Measurements from ENCODE around the gene TP73.
A peak's percentile ranks its signal among the peaks of the same experiment; 100 is the strongest.

TP73 gene

DNA sequence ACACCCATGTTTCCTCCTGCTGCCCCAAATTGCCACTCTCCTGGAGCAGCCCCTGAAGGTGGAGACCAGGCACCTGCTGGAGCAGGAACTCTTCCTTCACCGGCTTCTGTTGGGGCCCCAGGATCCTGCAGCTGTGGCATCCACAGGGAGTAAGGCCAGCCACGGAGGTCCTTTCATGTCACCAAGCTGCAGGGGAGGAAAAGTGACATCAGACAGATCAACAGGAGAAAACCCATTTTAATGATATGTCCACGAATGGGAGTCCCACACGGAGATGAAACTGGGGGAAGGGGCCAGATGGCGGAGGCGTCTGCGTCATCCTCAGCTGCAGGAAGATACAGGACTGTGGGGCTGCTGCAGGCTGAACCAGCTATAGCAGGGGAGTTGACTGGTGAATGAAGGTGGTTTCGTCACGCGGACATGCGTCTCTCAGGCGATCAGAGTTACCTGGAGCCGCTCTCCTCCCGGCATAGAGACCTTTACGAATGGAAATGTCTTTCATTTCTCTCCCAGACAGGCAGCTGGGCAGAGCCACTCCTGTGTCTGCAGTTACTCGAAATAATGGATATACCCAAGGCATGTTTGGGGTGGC lies 9.9 kb downstream of the TP73 start:
- intact Hi-C loops (cut with DNase I) = no loop called here
- no peak for DNase-seq

DNA sequence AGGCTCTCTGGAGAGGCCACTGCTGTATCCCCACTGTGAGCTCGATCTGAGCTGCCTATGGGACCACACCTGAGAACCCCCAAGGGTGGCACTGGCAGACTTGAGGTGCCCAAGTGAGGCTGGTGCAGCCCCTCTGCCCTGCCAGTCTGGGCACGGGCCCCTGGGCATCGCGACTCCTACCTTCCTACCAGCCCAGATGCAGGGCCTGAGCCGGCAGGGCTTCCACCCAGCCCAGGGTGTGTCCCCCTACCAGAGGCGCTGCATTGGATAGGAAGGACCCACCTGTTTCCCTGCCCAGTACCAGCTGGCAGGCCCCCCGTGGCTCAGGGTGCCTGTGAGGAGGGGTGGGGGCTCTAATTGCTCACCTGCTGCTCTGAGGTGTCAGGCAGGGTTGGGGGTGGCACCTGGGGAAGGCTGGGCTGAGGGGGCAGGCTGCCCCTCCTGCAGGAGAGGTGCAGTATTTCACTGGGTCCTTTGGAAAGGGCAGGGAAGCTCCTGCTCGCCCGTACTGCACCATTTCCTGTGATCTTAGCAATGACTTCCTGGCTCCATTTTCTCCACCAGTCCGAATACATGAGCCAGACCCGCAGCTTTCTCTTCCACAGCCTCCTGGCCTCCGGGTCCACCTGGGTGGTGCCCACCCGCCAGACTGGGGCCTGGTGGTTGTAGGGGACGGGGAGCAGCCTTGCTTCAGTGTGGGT lies 11.8 kb downstream of the TP73 start:
- no peak for DNase-seq
- intact Hi-C loops (cut with DNase I) = no loop called here

DNA sequence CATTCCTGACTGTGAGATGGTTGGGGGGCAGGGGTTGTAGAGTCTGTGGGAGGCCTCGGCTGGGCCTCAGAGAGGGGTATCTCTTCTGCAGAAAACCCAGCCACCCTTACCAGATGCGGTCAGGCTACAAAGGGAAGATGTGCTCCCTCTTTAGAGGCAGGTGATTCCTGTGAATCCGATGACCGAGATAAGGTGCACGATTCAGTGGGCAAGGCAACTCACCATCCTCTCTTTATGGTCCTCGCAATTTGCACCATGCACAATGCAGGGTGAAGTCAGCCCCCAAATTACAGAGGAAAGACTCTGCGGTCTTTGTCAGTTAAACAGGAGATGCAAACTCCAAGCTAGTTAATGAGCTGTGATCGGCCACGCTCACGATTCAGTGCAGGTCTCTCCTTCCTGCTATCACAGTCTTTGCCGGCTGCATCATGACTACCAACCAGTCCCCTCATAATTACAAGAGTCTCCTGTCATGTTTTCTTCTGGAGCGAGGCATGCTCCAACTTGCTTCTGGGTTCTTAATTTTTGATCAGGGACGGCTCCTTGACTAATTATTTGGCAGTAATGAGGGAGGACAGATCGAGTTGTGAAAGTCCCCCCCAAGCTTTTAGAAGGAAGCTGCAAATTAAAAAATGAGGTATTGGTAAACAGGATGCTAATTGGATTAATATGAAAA lies 12.5 kb downstream of the TP73 start:
- DNase-seq = no peak
- intact Hi-C loops (cut with DNase I) = no loop called here

DNA sequence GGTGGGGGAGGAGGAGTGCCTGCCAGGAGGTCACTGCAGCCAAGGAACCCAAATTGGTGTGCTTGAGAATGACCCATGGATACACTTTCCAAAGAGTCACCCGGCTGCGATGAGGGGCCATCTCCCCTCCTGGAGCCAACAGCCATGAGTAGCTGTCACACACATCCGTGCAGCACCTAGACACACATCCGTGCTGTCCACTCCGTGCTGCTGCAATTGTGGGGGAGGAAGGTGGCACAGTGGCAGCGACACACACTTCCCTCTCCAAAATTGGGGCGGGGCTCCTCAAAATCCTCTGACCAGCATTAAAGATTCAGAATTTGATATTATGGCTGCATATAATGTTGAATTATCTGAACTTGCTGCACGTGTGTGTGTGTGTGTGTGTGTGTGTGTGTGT lies 15.8 kb downstream of the TP73 start:
- DNase-seq = no peak
- intact Hi-C loops (cut with DNase I) = no loop called here

DNA sequence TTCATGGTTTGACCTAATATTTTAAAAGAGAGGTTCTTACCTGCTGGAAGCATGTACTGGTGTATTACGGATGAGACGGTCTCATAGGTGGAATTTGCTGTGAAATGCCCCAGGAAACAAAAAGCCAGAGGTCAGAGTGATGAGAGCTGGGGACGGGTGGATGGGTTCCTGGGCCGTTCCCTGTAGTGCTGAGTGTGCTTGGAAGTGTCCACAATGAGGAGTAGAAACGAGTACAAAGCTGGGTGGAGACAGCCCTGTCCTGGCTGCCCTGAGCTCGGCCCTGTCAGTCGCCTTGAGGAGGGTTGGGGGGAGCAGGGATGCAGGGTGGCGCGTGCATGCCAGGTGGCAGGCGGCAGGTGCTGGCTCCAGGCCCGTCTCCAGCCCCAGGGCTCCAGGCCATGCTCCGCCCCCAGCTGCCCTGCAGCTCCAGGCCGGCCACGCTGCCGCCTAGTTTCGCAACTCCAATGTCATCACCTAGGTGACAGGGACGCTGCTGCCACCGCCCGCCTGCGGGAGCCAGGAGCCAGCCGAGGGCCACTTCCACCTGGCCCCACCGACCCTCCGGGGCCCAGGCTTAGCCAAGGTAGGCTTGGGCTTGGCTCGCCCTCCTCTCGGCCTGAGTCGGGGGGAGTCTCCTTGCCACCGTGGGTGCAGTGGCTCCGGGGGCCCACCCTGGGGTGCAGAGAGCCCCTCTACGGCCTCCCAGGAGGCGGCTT lies 16.4 kb downstream of the TP73 start:
- intact Hi-C loops (cut with DNase I) = no loop called here
- peak in 35 of 42 donors; percentile 15 to 80 (median 47) for DNase-seq

DNA sequence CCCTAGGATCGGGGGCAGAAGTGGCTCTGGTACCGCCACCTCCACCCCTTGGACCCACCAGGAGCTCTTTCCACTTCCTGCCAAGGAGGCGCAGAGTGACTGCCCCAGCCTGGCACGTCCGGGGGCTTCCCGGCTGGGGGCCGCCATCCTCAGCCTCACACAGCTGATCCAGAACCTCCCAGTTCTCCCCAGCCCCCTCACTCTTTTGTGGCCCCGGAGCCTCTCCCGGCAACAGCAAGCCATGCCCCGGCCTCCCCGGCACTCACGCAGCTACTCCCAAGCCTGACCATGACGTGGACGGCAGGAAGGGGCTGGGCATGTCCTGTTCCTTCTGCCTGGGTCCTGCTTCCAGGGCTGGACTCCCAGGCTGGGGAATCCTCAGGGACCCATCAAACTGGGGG lies 17.1 kb downstream of the TP73 start:
- no peak for DNase-seq
- intact Hi-C loops (cut with DNase I) = no loop called here

DNA sequence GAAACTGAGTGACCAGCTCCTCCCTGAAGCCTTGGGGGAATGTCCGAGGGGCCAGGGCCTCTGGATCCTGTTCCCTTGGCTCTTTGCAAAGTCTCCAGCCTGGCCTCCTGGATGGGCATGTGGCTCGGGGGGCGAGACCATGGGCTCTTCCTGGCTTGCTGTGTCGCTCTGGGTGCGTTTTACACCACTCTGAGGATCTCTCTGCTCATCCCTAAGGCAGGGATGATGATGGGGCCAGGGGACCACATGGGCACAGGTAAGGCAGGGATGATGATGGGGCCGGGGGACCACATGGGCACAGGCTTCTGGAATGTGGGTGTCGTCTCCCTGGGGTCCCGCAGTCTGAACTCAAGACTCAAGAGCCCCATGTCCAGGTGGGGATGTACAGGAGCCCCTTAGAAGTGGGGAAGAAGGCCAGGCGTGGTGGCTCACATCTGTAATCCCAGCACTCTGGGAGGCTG lies 17.7 kb downstream of the TP73 start:
- intact Hi-C loops (cut with DNase I) = no loop called here
- no peak for DNase-seq

DNA sequence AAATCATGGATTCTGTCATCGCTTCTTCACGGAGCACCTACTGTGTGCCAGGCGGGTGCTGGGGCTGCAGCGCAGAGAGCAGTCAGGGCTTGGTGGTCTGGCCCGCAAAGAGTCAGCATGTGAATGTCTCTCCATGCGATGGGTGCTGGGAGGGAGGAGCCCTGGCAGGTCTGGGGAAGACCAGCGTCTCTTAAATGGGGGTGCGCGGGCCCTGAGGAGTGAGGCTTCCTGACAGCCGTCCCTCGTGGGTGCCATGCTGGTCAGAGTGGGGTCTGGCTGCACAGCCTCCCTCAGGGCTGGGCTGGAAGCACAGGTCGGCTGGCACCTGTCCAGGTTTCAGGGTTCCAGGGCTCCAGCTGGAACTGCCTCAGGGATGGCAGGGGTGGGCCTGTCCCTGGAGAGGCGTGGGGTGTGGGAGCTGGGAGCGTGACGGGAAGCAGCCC lies 18.5 kb downstream of the TP73 start:
- DNase-seq = no peak
- intact Hi-C loops (cut with DNase I) = no loop called here

DNA sequence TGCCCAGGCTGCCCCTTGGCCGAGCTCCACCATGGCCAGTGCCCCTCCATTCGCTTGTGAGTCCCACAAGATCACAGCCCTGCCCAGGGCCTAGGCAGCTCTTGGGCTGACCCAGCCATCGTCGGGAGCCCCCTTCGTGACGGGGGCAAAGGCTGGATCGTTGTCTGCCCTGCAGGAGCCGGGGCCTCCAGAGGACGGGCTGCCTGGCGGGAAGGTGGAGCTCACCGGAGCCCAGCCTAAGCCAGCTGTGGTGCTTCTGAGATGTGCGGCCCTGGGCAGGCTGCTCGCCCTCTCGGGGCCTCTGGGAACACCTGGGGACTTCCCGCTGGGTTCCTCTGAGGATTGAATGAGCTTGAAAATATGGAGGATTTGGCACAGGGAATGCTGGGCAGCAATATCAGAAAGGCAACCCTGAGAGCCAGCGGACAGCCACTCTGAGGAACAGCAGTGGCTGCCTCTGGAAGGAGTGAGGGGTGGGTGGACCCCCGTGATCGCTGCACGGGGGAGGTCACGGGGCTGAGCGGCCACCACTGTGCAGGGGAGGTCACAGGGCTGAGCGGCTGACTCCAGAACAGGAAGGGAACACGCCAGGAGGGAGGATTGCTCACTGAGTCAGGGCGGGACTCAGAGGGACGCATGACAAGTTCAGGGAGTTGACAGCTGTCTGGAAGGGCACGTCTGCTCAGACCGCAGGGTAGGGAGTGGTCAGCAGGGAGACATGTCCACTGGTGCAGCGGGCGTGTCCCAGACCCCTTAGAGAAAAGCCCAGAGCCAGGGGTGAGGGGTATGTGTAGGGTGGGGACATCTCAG lies 19.3 kb downstream of the TP73 start:
- intact Hi-C loops (cut with DNase I) = no loop called here

DNA sequence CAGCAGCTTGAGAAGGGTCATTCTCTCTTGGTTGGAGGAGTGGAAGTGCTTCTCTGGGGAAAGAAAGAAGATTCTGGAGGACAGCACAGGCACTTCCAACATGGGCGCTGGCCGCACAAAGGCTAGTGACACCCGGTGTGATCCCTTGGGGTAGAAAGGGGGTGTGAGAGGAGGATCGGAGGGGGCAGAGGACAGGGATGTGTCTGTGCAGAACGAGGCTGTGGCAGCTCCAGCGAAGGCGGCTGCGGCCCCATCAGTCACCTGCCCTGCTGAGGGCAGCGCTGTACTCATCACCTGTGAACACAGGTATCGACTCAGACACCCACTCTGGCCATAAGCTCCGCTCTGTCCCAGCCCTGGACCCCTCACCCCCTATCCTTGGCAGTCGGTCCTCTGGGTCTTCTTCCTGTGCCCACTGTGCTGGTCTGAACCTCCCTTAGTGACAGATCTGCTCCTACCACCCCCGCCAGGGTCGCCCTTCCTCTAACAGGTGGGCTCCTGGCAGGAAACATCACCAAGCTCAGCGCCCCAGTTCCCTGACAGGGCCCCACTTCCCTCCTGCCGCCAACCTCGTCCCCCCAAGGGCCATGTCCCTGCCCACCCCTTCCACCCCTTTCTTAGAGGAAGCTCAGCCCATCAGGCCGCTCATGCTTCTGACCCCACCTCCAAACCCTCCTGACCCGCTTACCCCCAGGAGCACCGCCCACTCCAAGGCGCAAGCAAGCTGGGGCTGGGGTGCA lies 20.1 kb downstream of the TP73 start:
- no peak for DNase-seq
- intact Hi-C loops (cut with DNase I) = no loop called here

More for the DNA sequence above, 19.3 kb downstream of the TP73 start:
- no peak for DNase-seq

DNA sequence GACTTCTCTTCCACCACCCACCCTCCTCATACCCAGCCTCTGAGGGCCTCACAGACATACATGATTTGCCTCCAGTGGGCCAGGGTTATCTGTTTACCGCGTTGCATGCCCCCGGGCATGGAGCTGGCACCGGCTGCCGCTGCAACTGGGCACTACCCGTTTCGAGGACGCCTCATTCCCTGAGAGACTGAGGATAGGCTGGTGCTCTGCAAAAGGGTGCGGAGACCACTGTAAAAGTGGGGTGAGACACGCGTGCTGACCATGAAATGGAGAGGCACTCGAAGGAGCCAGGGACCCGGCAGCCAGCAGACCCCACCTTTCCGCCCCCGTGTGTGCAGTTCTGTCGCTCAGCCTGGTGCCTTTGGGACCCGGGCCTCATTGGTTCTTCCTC lies 20.6 kb downstream of the TP73 start:
- intact Hi-C loops (cut with DNase I) = no loop called here
- no peak for DNase-seq

DNA sequence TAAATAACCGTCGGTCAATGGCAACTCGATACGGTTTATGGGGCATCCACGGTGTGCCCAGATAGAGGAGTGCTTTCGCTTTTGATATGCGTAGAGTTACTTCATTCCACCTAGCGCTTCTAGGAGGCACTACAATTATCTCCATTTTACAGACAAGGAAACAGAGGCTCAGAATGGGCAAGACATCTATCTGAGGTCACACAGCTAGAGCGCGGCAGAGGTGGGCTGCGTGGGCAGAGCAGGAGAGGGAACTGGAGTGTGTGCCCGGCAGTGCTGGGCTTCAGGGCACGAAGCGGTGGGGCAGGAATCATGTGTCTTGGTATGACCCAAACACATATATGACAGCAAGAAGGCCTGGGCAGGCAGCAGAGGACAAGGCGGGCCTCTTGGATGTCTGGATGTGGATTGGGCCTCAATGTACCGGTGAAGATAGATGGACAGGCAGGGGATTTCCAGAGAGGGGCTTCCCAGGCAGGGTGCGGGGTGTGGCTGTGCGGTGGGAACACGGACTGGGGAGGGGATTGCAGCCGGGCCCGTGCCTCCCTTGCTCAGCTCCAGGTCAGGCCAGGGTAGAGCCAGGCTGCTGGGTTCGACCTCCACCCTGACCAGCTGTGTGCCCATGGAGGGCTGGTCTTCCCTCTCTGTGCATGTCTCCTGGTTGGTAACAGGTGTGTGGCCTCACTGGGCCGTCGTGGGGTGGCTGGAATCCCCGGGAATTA lies 21.2 kb downstream of the TP73 start:
- intact Hi-C loops (cut with DNase I) = no loop called here
- DNase-seq = no peak

DNA sequence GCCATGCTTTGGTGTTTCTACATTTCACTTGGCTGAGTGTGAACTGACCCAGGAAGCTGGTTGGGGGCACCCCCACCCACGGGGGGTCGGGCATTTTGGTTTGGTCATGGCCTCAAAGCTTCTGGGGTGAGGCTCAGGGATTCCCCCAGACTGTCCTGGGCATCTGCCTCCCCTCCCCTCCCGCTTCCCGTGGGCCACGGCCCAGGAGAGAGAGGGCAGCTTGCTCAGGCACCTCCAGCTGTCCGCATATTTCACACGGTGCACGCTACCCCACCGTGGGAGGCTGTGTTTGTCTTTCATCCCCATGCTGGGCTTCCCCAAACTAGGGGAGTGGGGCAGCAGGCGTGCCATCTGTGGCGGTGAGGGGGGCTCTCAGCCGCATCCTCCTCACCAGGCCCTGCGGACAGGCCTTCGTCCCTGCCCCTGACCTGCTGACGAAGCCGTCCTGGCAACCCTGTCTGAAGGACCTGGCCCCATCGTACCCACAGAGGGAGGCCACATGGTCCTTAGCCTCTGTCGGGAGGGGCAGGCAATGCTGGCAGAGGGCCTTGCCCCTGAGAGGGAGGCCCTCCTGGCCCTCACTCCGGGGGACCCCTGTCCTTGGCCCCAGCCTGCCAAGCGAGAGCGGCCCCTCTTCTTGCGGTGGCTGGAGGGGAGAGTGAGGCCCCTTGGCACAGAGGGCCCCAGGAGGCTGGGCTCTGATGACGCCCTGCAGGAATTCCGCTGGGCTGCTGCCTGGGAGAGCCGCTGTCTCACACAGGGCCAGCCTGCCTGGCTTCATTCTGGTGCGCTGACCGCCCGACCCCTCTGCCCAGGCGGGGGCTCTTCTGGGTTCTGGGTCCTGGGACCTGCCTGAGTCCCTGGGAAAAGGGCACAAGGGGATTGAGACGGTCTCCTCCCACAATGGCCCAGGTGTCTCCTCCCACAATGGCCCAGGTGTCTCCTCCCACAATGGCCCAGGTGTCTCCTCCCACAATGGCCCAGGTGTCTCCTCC lies 22.1 kb downstream of the TP73 start:
- intact Hi-C loops (cut with DNase I) = no loop called here
- no peak for DNase-seq

DNA sequence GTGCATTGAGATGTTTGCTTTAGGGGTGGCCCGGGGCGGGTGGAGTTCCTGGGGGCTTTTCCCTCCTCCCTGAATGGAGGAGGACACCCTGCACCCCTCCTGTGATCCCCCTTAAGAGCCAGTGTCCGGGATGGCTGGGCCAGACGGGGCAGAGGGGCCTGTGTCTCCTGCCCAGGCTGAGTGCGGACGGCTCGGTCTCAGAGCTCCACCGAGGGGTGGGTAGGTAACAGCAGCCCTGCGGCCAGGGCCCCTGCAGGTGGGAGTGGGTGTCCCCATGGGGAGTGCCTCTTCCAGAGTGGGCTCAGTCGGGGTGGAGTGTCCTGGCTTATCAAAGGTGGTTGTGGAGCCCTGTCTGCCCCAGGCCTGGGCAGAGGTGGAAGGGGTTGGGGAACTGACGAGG lies 23.1 kb downstream of the TP73 start:
- intact Hi-C loops (cut with DNase I) = no loop called here
- DNase-seq = no peak

DNA sequence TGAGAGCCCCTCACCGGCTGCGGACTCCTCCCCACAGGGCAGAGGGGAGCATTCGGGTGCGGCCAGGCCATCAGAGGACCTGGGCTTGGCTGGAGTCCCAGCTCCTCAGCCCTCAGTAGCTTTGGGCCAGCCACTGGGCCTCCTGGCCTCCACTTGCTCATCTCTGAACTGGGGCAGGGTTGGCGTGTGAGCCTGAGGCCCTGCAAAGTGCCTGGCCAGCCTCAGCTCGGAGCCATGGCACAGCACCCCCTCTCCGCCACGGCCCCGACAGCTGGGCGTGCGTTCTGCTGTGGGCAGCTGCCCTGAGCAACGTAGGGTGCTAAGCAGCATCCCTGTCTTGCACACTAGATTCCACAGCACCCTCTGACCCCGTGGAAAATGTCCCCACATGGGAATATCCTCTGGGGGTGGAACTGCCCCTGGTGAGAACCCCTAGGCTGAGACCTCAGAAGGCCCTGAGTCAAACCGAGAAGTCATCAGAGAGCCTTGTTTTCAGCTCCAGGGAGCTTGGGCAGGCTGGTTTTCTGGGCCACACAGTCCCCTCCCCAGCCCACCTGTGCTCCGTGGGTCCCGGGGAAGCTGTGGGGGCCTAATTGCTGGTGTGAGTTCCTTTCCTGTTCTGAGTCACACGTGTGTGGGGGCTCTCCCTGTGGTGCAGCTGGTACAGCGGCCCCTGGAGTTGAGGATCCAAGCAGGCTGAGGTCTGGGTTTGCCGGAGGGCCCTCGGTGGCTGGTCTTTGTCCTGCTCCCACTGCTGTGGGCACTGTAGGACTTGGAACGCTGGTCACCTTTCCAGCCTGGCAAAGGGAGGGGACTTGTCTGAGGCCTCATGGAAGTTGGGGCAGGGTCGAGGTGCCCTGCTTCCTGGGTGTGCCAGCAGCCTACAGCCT lies 24.5 kb downstream of the TP73 start:
- intact Hi-C loops (cut with DNase I) = no loop called here
- no peak for DNase-seq

DNA sequence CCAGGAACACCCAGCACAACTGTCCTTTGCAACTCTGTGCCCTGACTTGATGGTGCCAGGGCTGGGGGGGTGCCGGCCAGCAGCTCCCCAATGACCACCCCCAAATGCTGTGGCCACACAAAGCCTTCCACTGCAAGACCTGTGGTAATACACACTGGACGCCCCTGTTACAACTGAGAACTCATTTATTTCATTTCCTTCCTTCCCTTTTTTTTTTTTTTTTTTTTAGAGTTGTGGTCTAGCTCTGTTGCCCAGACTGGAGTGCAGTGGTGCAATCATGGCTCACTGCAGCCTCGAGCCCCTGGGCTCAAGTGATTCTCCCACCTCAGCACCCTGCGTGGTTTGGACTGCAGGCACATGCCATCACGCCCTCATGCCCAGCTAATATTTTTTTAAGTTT lies 25.2 kb downstream of the TP73 start:
- intact Hi-C loops (cut with DNase I) = no loop called here
- no peak for DNase-seq
